Measurements from ENCODE around the gene ZNF593OS.

Gene ZNF593OS

GRCh38 chr1:26132834-26133167 is 38.8 kb downstream of the ZNF593OS start:
- no peak overlapping the region for H3K4me3 ChIP-seq (ENCODE audit: low read length)
- no peak for TF ChIP-seq ZNF274 (IDR thresholded peaks at IDR 0.05; ENCODE audit: low read depth, low read length)

GRCh38 chr1:26132128-26132833 is 39.4 kb downstream of the ZNF593OS start:
- no peak for TF ChIP-seq ZNF274 (IDR thresholded peaks at IDR 0.05; ENCODE audit: low read depth, low read length)
- no peak overlapping the region for H3K4me3 ChIP-seq (ENCODE audit: low read length)

- TF ChIP-seq ZNF274 (IDR thresholded peaks at IDR 0.05; ENCODE audit: low read depth, low read length) = no peak
- no peak overlapping the region for H3K4me3 ChIP-seq (ENCODE audit: low read length)
These were observed 40.9 kb downstream of the ZNF593OS start for GRCh38 chr1:26130695-26131094.

GRCh38 chr1:26129778-26130177 is 41.9 kb downstream of the ZNF593OS start:
- TF ChIP-seq ZNF274 (IDR thresholded peaks at IDR 0.05; ENCODE audit: low read depth, low read length) = no peak
- H3K4me3 ChIP-seq (ENCODE audit: low read length) = no peak overlapping the region

- no peak overlapping the region for H3K4me3 ChIP-seq (ENCODE audit: low read length)
- no peak for TF ChIP-seq ZNF274 (IDR thresholded peaks at IDR 0.05; ENCODE audit: low read depth, low read length)
These were observed 44.1 kb downstream of the ZNF593OS start for GRCh38 chr1:26127235-26128163.

- no peak for TF ChIP-seq ZNF274 (IDR thresholded peaks at IDR 0.05; ENCODE audit: low read depth, low read length)
- peak overlapping the region; percentile 46; the same call in 1 of the 2 replicates for H3K4me3 ChIP-seq (ENCODE audit: low read length)
These were observed 45.1 kb downstream of the ZNF593OS start for GRCh38 chr1:26126321-26127084.

- no peak overlapping the region for H3K4me3 ChIP-seq (ENCODE audit: low read length)
- no peak for TF ChIP-seq ZNF274 (IDR thresholded peaks at IDR 0.05; ENCODE audit: low read depth, low read length)
These were observed 45.7 kb downstream of the ZNF593OS start for GRCh38 chr1:26125946-26126320.

- H3K4me3 ChIP-seq (ENCODE audit: low read length) = no peak overlapping the region
- TF ChIP-seq ZNF274 (IDR thresholded peaks at IDR 0.05; ENCODE audit: low read depth, low read length) = no peak
These were observed 46.2 kb downstream of the ZNF593OS start for GRCh38 chr1:26125382-26125781.

GRCh38 chr1:26124418-26125331 is 47.0 kb downstream of the ZNF593OS start:
- H3K4me3 ChIP-seq (ENCODE audit: low read length) = no peak overlapping the region
- TF ChIP-seq ZNF274 (IDR thresholded peaks at IDR 0.05; ENCODE audit: low read depth, low read length) = no peak

- no peak overlapping the region for H3K4me3 ChIP-seq (ENCODE audit: low read length)
- no peak for TF ChIP-seq ZNF274 (IDR thresholded peaks at IDR 0.05; ENCODE audit: low read depth, low read length)
These were observed 48.4 kb downstream of the ZNF593OS start for GRCh38 chr1:26122988-26123973.

- H3K4me3 ChIP-seq (ENCODE audit: low read length) = no peak overlapping the region
- no peak for TF ChIP-seq ZNF274 (IDR thresholded peaks at IDR 0.05; ENCODE audit: low read depth, low read length)
These were observed 49.5 kb downstream of the ZNF593OS start for GRCh38 chr1:26121854-26122773.
